ENCODE data around the gene EEF1A2.

The EEF1A2 gene

GRCh38 chr20:63454731-63455567 is 43.9 kb downstream of the EEF1A2 start:
- H3K9me3 ChIP-seq = no peaks in the 10 kb centered on the region
- H3K4me3 ChIP-seq = no peak overlapping the region
- H3K27me3 ChIP-seq (ENCODE audit: low read depth) = no peaks in the 10 kb centered on the region
- DNase-seq (ENCODE audit: low spot score in 2 of 2) = no peak
- in situ Hi-C loops (cut with MboI; ENCODE audit: low sequenced_read_pairs) = no loop called here
- H3K4me1 ChIP-seq = peaks cover 3% of the 10 kb centered on the region; the same call in 1 of the 2 replicates
- H3K36me3 ChIP-seq (replicated peaks) = no peaks in the 10 kb centered on the region

DNA sequence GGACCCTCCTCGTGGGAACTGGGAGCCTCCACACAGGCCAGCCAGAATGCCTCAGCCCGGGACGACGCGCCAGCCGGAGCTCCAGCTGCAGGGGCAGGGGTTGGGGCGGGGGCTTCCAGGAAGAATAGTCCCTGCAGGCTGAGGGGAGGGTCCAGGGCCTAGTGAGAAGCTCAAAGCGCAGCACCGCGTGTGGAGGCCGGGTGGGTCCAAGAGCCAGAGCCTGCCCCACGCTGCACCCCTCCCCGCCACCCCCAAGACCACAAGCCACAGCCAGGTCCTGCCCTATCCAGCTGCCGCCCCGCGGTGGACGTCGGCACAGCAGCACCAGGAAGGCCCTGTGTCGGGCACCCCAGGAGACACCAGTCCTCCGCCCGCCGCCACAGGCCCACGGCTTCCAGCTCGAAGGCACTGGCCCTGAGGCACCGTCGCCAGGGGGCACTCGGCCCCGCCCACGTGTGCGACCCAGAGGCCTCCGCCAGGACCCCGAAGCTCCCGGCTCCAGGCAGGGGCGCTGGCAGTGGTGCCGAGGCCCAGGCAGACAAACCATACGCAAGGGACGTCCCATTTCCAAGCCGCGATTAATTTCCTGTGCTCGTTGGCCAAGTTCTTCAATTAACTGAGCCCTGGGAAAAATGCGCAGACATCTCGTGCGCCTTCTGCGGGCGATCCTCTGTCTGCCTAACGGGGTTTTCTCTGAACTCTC is 45.9 kb downstream of the EEF1A2 start:
- DNase-seq (ENCODE audit: low spot score in 2 of 2) = no peak
- peaks cover 3% of the 10 kb centered on the region; the same call in 1 of the 2 replicates for H3K4me1 ChIP-seq
- in situ Hi-C loops (cut with MboI; ENCODE audit: low sequenced_read_pairs) = no loop called here
- no peaks in the 10 kb centered on the region for H3K9me3 ChIP-seq
- no peaks in the 10 kb centered on the region for H3K36me3 ChIP-seq (replicated peaks)
- H3K27me3 ChIP-seq (ENCODE audit: low read depth) = no peaks in the 10 kb centered on the region
- H3K4me3 ChIP-seq = no peak overlapping the region

DNA sequence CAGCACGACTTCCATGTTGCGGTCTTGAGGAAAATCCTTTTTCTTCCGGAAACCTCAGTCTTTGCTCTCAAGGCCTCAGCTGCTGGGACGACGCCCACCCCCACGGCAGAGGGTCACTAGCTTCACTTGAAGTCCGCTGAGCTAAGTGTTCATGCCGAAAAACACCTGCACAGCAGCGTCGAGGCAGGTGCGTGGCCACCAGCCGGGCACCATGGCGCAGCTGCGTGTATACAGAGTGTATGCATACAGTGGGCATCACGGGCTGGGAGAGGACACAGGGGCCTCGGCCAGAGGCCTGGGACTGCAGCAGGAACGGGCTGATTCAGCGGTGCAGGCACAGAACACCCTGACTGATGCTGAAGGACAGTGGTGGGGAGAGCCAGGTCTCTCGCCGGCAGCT is 46.5 kb downstream of the EEF1A2 start:
- in situ Hi-C loops (cut with MboI; ENCODE audit: low sequenced_read_pairs) = no loop called here
- no peak for DNase-seq (ENCODE audit: low spot score in 2 of 2)
- Histone ChIP-seq H3K36me3 (replicated peaks) (no peaks in the 10 kb centered on the region), H3K9me3 (no peaks in the 10 kb centered on the region), H3K4me1 (peaks cover 3% of the 10 kb centered on the region; the same call in 1 of the 2 replicates), H3K27me3 (ENCODE audit: low read depth) (no peaks in the 10 kb centered on the region), H3K4me3 (no peak overlapping the region)

GRCh38 chr20:63451821-63452220 is 47.1 kb downstream of the EEF1A2 start:
- Histone ChIP-seq H3K4me3 (no peak overlapping the region), H3K4me1 (peaks cover 3% of the 10 kb centered on the region; the same call in 1 of the 2 replicates), H3K27me3 (ENCODE audit: low read depth) (no peaks in the 10 kb centered on the region), H3K9me3 (no peaks in the 10 kb centered on the region), H3K36me3 (replicated peaks) (no peaks in the 10 kb centered on the region)
- DNase-seq (ENCODE audit: low spot score in 2 of 2) = no peak
- in situ Hi-C loops (cut with MboI; ENCODE audit: low sequenced_read_pairs) = no loop called here

DNA sequence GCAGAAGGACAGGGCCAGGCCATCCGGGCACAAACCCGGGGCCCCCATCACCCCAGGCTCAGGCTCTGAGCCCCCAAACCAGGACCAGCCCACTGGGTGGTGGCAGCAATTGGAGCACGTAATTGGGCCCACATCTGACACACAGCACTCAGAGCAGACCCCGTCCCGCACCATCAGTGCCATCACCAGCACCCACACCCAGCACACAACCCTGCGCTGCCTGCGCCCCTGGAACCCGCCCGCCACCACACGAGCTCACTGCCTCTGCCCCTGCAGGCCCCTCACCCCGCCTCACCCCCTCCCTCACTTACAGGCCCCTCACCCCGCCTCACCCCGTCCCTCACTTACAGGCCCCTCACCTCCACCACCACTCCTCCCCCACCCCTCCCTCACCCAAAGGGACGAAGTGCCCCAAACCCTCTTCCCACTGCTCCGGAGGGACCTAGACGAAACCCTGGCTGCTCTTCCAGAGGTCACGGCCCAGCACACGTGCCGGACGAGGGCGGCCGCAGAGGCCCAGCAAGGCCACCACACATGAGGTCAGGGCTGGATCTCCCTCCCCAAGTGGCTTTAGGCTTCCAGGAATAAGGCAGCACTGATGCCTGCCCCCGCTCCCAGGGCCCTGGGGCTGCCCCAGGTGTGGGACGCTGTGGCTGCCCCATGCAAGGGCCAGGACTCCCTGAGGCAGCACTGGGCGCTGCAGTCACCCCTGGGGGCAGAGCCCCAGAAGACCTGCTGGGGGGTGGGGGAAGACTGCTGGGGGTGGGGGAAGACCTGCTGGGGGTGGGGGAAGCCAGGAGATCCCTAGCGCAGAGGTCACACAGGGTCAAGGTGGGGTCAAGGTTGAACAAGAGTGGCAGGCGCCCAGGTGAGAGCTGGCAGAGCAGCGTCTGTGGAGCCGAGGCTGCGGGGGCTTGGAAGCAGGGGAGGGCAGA is 48.8 kb downstream of the EEF1A2 start:
- no peak for DNase-seq (ENCODE audit: low spot score in 2 of 2)
- Histone ChIP-seq H3K27me3 (ENCODE audit: low read depth) (no peaks in the 10 kb centered on the region), H3K4me1 (no peaks in the 10 kb centered on the region), H3K9me3 (no peaks in the 10 kb centered on the region), H3K36me3 (replicated peaks) (no peaks in the 10 kb centered on the region), H3K4me3 (no peak overlapping the region)
- in situ Hi-C loops (cut with MboI; ENCODE audit: low sequenced_read_pairs) = no loop called here

DNA sequence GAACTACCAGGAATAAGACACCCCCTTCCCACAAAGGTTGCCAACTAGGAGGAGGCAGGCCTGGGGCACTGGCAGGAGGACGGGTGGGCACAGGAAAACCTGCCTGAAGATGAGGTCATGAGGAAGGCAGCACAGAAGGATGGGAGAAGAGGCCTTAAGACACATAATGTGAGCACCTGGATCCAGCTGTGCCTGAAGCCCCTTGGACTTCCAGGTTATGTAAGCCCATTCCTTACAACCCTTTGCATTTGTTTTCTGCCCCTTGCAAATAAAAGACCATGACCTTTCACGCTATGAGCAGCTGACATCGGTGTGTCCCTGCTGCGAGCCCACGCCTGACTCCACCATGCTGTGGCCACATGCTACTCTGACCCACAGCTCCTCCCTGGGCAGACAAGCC is 49.9 kb downstream of the EEF1A2 start:
- H3K36me3 ChIP-seq (replicated peaks) = no peaks in the 10 kb centered on the region
- in situ Hi-C loops (cut with MboI; ENCODE audit: low sequenced_read_pairs) = no loop called here
- no peaks in the 10 kb centered on the region for H3K27me3 ChIP-seq (ENCODE audit: low read depth)
- no peak for DNase-seq (ENCODE audit: low spot score in 2 of 2)
- H3K4me1 ChIP-seq = no peaks in the 10 kb centered on the region
- H3K9me3 ChIP-seq = no peaks in the 10 kb centered on the region
- no peak overlapping the region for H3K4me3 ChIP-seq

DNA sequence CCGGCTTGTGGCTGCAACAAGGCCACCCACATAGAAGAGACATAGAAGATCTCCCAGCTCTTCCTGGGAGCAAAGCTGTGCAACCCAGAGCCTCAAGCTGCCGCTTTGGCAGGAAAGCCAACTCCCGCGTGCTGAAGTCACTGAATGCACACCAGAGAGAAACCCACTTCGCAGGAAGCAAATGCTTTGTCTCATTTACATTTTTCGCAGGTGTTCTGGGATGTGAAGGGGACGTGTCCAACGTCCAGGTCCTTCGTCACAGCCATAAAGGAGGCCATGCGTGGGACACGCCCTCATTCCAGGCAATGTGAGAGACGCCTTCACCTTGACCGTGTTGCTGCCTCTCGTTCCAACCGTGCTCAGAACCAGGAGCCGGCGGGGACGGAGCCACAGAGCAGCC is 50.9 kb downstream of the EEF1A2 start:
- no peaks in the 10 kb centered on the region for H3K36me3 ChIP-seq (replicated peaks)
- H3K4me1 ChIP-seq = no peaks in the 10 kb centered on the region
- no peak overlapping the region for H3K4me3 ChIP-seq
- in situ Hi-C loops (cut with MboI; ENCODE audit: low sequenced_read_pairs) = no loop called here
- DNase-seq (ENCODE audit: low spot score in 2 of 2) = no peak
- H3K9me3 ChIP-seq = no peaks in the 10 kb centered on the region
- no peaks in the 10 kb centered on the region for H3K27me3 ChIP-seq (ENCODE audit: low read depth)

DNA sequence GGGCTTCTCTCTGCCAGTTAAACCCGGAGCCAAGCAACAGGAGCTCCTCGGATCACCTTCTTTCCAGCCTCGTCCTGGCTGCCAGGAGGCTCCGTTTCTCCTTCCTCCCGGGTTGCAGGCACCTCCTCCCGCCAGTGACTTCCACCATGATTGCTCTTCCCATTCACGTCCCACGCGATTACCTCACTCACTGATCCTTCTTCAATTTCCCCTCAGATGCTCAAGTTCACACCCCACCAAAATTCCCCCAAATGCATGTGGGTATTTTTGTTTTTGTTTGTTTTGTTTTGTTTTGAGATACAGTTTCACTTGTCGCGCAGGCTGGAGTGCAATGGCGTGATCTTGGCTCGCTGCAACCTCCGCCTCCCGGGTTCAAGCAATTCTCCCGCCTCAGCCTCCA is 51.6 kb downstream of the EEF1A2 start:
- H3K4me3 ChIP-seq = no peak overlapping the region
- no peaks in the 10 kb centered on the region for H3K9me3 ChIP-seq
- in situ Hi-C loops (cut with MboI; ENCODE audit: low sequenced_read_pairs) = no loop called here
- H3K27me3 ChIP-seq (ENCODE audit: low read depth) = no peaks in the 10 kb centered on the region
- no peak for DNase-seq (ENCODE audit: low spot score in 2 of 2)
- H3K36me3 ChIP-seq (replicated peaks) = no peaks in the 10 kb centered on the region
- no peaks in the 10 kb centered on the region for H3K4me1 ChIP-seq

DNA sequence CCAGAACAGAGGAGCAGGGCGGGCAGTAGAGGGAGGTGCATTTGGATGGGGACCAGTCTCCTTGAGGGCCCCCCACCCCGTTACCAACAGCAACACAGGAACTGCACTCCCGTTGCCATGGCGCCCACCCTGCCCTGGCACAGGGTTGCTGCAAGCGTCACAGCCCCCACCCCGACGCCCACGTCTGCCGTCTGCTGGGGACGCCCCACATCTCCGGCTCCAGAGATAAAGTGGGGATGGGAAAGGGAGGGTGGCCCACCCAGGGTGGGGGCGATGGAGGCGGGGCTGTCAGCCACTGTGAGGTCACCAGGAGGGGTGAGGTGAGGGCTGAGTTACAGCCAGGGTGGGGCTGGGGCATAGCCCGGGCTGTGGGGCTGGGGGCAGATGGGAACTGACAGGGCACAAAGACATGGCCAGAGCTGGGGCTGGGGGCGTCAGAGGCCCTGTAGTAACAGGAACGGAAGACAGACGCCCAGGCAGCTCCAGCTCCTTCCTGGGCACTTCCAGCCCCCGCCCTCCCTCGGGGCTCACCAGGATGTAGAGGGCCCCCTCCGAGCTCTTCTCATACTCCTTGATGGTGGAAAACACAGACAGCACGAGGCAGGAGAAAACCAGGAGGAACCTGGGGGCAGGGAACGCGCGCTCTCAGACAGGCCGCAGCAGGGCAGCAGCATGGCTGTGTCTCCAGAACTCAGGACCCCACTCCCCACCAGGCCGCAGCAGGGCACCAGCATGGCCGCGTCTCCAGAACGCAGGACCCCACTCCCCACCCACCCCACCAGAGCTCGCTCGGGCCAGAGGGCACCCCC is 52.5 kb downstream of the EEF1A2 start:
- Histone ChIP-seq H3K4me3 (no peak overlapping the region), H3K9me3 (no peaks in the 10 kb centered on the region), H3K27me3 (ENCODE audit: low read depth) (no peaks in the 10 kb centered on the region), H3K4me1 (no peaks in the 10 kb centered on the region), H3K36me3 (replicated peaks) (no peaks in the 10 kb centered on the region)
- no peak for DNase-seq (ENCODE audit: low spot score in 2 of 2)
- in situ Hi-C loops (cut with MboI; ENCODE audit: low sequenced_read_pairs) = no loop called here

DNA sequence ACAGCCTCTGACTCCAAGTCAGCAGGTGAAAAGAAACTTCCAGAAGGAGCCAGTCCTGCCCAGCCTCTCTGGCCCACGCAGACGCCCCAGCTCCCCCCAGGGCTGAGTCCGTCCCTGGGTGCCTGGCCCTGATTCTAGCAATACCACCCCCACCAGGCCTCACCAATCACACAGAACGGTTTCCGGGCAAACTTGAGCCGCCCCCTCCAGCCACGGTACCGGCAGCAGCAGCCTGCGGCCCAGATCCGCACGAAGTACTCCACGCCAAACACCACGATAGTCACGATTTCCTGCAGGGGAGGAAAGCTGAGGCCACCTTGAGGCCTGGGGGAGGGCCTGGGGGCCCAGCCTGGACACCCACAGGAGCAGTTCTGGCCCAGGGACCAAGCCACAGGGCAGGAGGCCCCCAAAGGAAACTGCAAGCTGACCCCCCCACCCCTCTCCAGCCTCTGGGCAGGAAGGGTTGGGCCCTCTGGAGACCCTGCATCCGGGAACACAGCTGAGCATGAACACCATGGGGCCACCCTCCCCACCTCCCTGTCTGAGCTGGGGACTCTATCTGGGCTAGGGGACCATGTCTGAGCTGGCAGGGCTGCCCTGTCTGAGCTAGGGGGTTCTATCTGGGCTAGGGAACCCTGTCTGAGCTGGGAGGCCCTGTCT is 53.7 kb downstream of the EEF1A2 start:
- DNase-seq (ENCODE audit: low spot score in 2 of 2) = no peak
- in situ Hi-C loops (cut with MboI; ENCODE audit: low sequenced_read_pairs) = no loop called here
- Histone ChIP-seq H3K36me3 (replicated peaks) (no peaks in the 10 kb centered on the region), H3K9me3 (no peaks in the 10 kb centered on the region), H3K27me3 (ENCODE audit: low read depth) (no peaks in the 10 kb centered on the region), H3K4me3 (no peak overlapping the region), H3K4me1 (no peaks in the 10 kb centered on the region)

DNA sequence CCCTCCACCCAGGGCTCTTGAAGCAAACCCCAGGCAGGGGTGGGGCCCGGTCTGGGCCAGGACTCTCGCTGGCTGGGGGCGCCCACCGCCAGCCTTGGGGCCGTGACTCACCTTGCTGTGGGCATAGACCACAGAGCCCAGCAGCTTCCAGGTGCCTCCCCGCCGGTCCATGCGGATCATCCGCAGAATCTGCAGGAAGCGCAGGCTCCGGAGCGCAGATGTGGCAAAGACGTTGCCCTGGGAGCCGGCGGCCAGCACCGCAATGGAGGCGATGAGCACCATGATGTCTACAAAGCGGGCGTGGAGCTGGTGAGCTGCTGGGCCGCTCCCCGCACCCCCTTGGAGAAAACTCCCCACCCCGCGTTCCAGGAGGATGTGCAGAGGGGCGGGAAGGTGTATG is 54.3 kb downstream of the EEF1A2 start:
- Histone ChIP-seq H3K4me3 (no peak overlapping the region), H3K27me3 (ENCODE audit: low read depth) (no peaks in the 10 kb centered on the region), H3K36me3 (replicated peaks) (no peaks in the 10 kb centered on the region; the same call in 1 of the 2 replicates), H3K4me1 (no peaks in the 10 kb centered on the region), H3K9me3 (no peaks in the 10 kb centered on the region)
- in situ Hi-C loops (cut with MboI; ENCODE audit: low sequenced_read_pairs) = no loop called here
- DNase-seq (ENCODE audit: low spot score in 2 of 2) = no peak

GRCh38 chr20:63443606-63444395 is 55.1 kb downstream of the EEF1A2 start:
- H3K4me3 ChIP-seq = no peak overlapping the region
- in situ Hi-C loops (cut with MboI; ENCODE audit: low sequenced_read_pairs) = no loop called here
- no peaks in the 10 kb centered on the region for H3K27me3 ChIP-seq (ENCODE audit: low read depth)
- no peak for DNase-seq (ENCODE audit: low spot score in 2 of 2)
- no peaks in the 10 kb centered on the region for H3K4me1 ChIP-seq
- no peaks in the 10 kb centered on the region for H3K9me3 ChIP-seq
- H3K36me3 ChIP-seq (replicated peaks) = no peaks in the 10 kb centered on the region; the same call in 1 of the 2 replicates

Data from HAP-1 (cell line).